DND-41 (cell line): ENCODE data around the gene TEX11.

Source experiments
- ATAC-seq: fragments of 200-7000 bp; cut with Tn5 transposase; 3 replicates; pipeline ENCODE4 v1.9.1; 2021; ENCODE audit warnings: low read depth; ENCODE audit not compliant: insufficient read depth
- DNase-seq: peaks from one replicate; pipeline ENCODE4 v3.0.0-alpha.2; 2020
- H2AFZ ChIP-seq: 2 replicates; pipeline ENCODE4 v1.6.0; 2012; ENCODE audit warnings: low read depth, low read length
- H3K27ac ChIP-seq: 2 replicates; pipeline ENCODE4 v1.5.1; 2012; ENCODE audit warnings: low read length, inconsistent platforms
- H3K27me3 ChIP-seq: fragments of 200-600 bp; sonication (generic); 2 replicates; pipeline ENCODE4 v1.6.0; 2012; ENCODE audit warnings: low read length, mild to moderate bottlenecking, inconsistent platforms; ENCODE audit not compliant: insufficient read depth, poor library complexity
- H3K36me3 ChIP-seq: 2 replicates; pipeline ENCODE4 v1.5.1; 2012; ENCODE audit warnings: low read length, inconsistent platforms; ENCODE audit not compliant: insufficient read depth
- H3K4me1 ChIP-seq: 2 replicates; pipeline ENCODE4 v1.5.1; 2012; ENCODE audit warnings: mild to moderate bottlenecking, low read length; ENCODE audit not compliant: insufficient read depth
- H3K4me2 ChIP-seq: 2 replicates; pipeline ENCODE4 v1.6.0; 2012; ENCODE audit warnings: mild to moderate bottlenecking, moderate library complexity, low read length, inconsistent platforms; ENCODE audit not compliant: insufficient read depth
- H3K4me3 ChIP-seq, 2 experiments: fragments of 200-600 bp in 1 of 2; shearing (Covaris generic) in 1 of 2; 2 replicates each; pipeline ENCODE4 v1.5.1; 2012 to 2016; ENCODE audit warnings: inconsistent platforms in 2 of 2, low read length in 2 of 2, mild to moderate bottlenecking in 2 of 2, low read depth in 1 of 2, moderate library complexity in 1 of 2
- H3K79me2 ChIP-seq: 2 replicates; pipeline ENCODE4 v1.6.0; 2012; ENCODE audit warnings: low read length, inconsistent platforms; ENCODE audit not compliant: insufficient read depth
- H3K9ac ChIP-seq: 2 replicates; pipeline ENCODE4 v1.6.0; 2012; ENCODE audit warnings: low read depth, mild to moderate bottlenecking, inconsistent platforms, low read length, moderate library complexity
- H3K9me3 ChIP-seq: 2 replicates; pipeline ENCODE4 v1.5.1; 2012; ENCODE audit warnings: low read length, moderate library complexity, mild to moderate bottlenecking, inconsistent platforms; ENCODE audit not compliant: insufficient read depth, severe bottlenecking
- H4K20me1 ChIP-seq: 2 replicates; pipeline ENCODE4 v1.6.0; 2012; ENCODE audit warnings: low read length; ENCODE audit not compliant: insufficient read depth
- CTCF ChIP-seq: IDR thresholded peaks from 2 replicates; pipeline ENCODE4 v1.5.1; 2012; ENCODE audit warnings: borderline replicate concordance, low read length, moderate library complexity, mild to moderate bottlenecking; ENCODE audit not compliant: poor library complexity, severe bottlenecking; ENCODE audit errors: extremely low read depth
- EZH2 ChIP-seq: IDR thresholded peaks from 3 replicates; pipeline ENCODE4 v1.6.1; 2012; ENCODE audit warnings: borderline replicate concordance, low read depth, mild to moderate bottlenecking, moderate library complexity, low read length, inconsistent platforms; ENCODE audit not compliant: severe bottlenecking

Gene TEX11

GRCh38 chrX:70635669-70636068 is 272.8 kb downstream of the TEX11 start:
- Histone ChIP-seq H3K79me2 (no peaks in the 10 kb centered on the region), H3K9ac (no peak overlapping the region), H2AFZ (no peak overlapping the region), H3K4me1 (no peaks in the 10 kb centered on the region), H3K27ac (no peak overlapping the region), H3K4me2 (no peak overlapping the region), H4K20me1 (no peaks in the 10 kb centered on the region), H3K4me3 (no peak overlapping the region), H3K36me3 (no peaks in the 10 kb centered on the region), H3K27me3 (no peaks in the 10 kb centered on the region), H3K9me3 (no peaks in the 10 kb centered on the region)
- DNase-seq = no peak
- ATAC-seq = no peak
- TF ChIP-seq EZH2 = no peak
- TF ChIP-seq CTCF = no peak

GRCh38 chrX:70635227-70635626 is 273.3 kb downstream of the TEX11 start:
- DNase-seq (no peak), ATAC-seq (no peak)
- no peak overlapping the region for H3K4me2 ChIP-seq
- no peaks in the 10 kb centered on the region for H3K4me1 ChIP-seq
- no peaks in the 10 kb centered on the region for H4K20me1 ChIP-seq
- no peaks in the 10 kb centered on the region for H3K9me3 ChIP-seq
- no peak for TF ChIP-seq CTCF
- no peak for TF ChIP-seq EZH2
- H3K36me3 ChIP-seq = no peaks in the 10 kb centered on the region
- H3K9ac ChIP-seq = no peak overlapping the region
- H3K4me3 ChIP-seq = no peak overlapping the region
- no peaks in the 10 kb centered on the region for H3K79me2 ChIP-seq
- H2AFZ ChIP-seq = no peak overlapping the region
- no peak overlapping the region for H3K27ac ChIP-seq
- no peaks in the 10 kb centered on the region for H3K27me3 ChIP-seq

GRCh38 chrX:70621743-70622142 is 286.8 kb downstream of the TEX11 start:
- TF ChIP-seq EZH2 = no peak
- DNase-seq = no peak
- Histone ChIP-seq H3K9ac (no peak overlapping the region), H3K4me3 (no peak overlapping the region), H3K79me2 (no peaks in the 10 kb centered on the region), H3K27me3 (no peaks in the 10 kb centered on the region), H2AFZ (no peak overlapping the region), H3K9me3 (no peaks in the 10 kb centered on the region), H3K4me1 (no peaks in the 10 kb centered on the region), H4K20me1 (no peaks in the 10 kb centered on the region), H3K36me3 (no peaks in the 10 kb centered on the region), H3K27ac (no peak overlapping the region), H3K4me2 (no peak overlapping the region)
- ATAC-seq = no peak

- no peaks in the 10 kb centered on the region for H3K27me3 ChIP-seq
- H3K27ac ChIP-seq = no peak overlapping the region
- ATAC-seq (no peak), DNase-seq (no peak)
- no peaks in the 10 kb centered on the region for H3K4me1 ChIP-seq
- no peaks in the 10 kb centered on the region for H3K79me2 ChIP-seq
- no peak overlapping the region for H3K9ac ChIP-seq
- no peaks in the 10 kb centered on the region for H4K20me1 ChIP-seq
- TF ChIP-seq EZH2 (no peak), CTCF (no peak)
- no peak overlapping the region for H3K4me3 ChIP-seq
- H2AFZ ChIP-seq = no peak overlapping the region
- no peaks in the 10 kb centered on the region for H3K9me3 ChIP-seq
- H3K4me2 ChIP-seq = no peak overlapping the region
- H3K36me3 ChIP-seq = no peaks in the 10 kb centered on the region
Observed at GRCh38 chrX:70618467-70618866, 290.0 kb downstream of the TEX11 start.
